ENCODE data around the gene MCF2L. TPM values are rescaled to one million over a fixed set of nuclear protein-coding genes. Genes with fewer than 3 reads are reported as not detected.

The MCF2L gene
- total RNA-seq, 2 donors from 2014 or later = 0.56 to 0.74 TPM

GRCh38 chr13:112983428-112984196 is 14.6 kb downstream of the MCF2L start:
- ATAC-seq (no peak), DNase-seq (ENCODE audit: low spot score) (no peak)
- Mint-ChIP-seq H3K4me3 (no peak overlapping the region), H3K4me1 (ENCODE audit: low read depth in 2 of 2) (no peaks in the 10 kb centered on the region), H3K27me3 (no peaks in the 10 kb centered on the region), H3K9me3 (no peaks in the 10 kb centered on the region), H3K36me3 (no peaks in the 10 kb centered on the region), H3K27ac (no peak overlapping the region)

GRCh38 chr13:112984501-112984900 is 15.5 kb downstream of the MCF2L start:
- Mint-ChIP-seq H3K27ac (no peak overlapping the region), H3K9me3 (no peaks in the 10 kb centered on the region), H3K4me1 (ENCODE audit: low read depth in 2 of 2) (no peaks in the 10 kb centered on the region), H3K4me3 (no peak overlapping the region), H3K27me3 (no peaks in the 10 kb centered on the region), H3K36me3 (no peaks in the 10 kb centered on the region)
- DNase-seq (ENCODE audit: low spot score) = no peak
- no peak for ATAC-seq

- no peak overlapping the region for H3K4me3 Mint-ChIP-seq
- H3K27me3 Mint-ChIP-seq = no peaks in the 10 kb centered on the region
- H3K9me3 Mint-ChIP-seq = no peaks in the 10 kb centered on the region
- DNase-seq (ENCODE audit: low spot score) (no peak), ATAC-seq (no peak)
- no peaks in the 10 kb centered on the region for H3K36me3 Mint-ChIP-seq
- no peaks in the 10 kb centered on the region for H3K4me1 Mint-ChIP-seq (ENCODE audit: low read depth in 2 of 2)
- H3K27ac Mint-ChIP-seq = no peak overlapping the region
Observed at GRCh38 chr13:112984954-112985802, 16.2 kb downstream of the MCF2L start.

- H3K27me3 Mint-ChIP-seq = no peaks in the 10 kb centered on the region
- DNase-seq (ENCODE audit: low spot score) (no peak), ATAC-seq (no peak)
- no peaks in the 10 kb centered on the region for H3K36me3 Mint-ChIP-seq
- no peak overlapping the region for H3K27ac Mint-ChIP-seq
- no peaks in the 10 kb centered on the region for H3K4me1 Mint-ChIP-seq (ENCODE audit: low read depth in 2 of 2)
- H3K9me3 Mint-ChIP-seq = no peaks in the 10 kb centered on the region
- no peak overlapping the region for H3K4me3 Mint-ChIP-seq
Observed at GRCh38 chr13:112985803-112986408, 16.9 kb downstream of the MCF2L start.

- H3K27ac Mint-ChIP-seq = no peak overlapping the region
- H3K27me3 Mint-ChIP-seq = no peaks in the 10 kb centered on the region
Observed at GRCh38 chr13:112986470-112986869, 17.5 kb downstream of the MCF2L start.

GRCh38 chr13:112986946-112987681 is 18.1 kb downstream of the MCF2L start:
- DNase-seq (ENCODE audit: low spot score) (no peak), ATAC-seq (no peak)
- Mint-ChIP-seq H3K4me1 (ENCODE audit: low read depth in 2 of 2) (no peaks in the 10 kb centered on the region), H3K9me3 (no peaks in the 10 kb centered on the region), H3K27me3 (no peaks in the 10 kb centered on the region), H3K4me3 (no peak overlapping the region), H3K27ac (no peak overlapping the region), H3K36me3 (no peaks in the 10 kb centered on the region)

More at GRCh38 chr13:112986470-112986869, 17.5 kb downstream of the MCF2L start:
- H3K4me1 Mint-ChIP-seq (ENCODE audit: low read depth in 2 of 2) = no peaks in the 10 kb centered on the region
- ATAC-seq (no peak), DNase-seq (ENCODE audit: low spot score) (no peak)
- H3K9me3 Mint-ChIP-seq = no peaks in the 10 kb centered on the region
- no peak overlapping the region for H3K4me3 Mint-ChIP-seq
- no peaks in the 10 kb centered on the region for H3K36me3 Mint-ChIP-seq

- no peaks in the 10 kb centered on the region for H3K36me3 Mint-ChIP-seq
- no peak overlapping the region for H3K27ac Mint-ChIP-seq
- no peak overlapping the region for H3K4me3 Mint-ChIP-seq
- H3K4me1 Mint-ChIP-seq (ENCODE audit: low read depth in 2 of 2) = no peaks in the 10 kb centered on the region
- no peaks in the 10 kb centered on the region for H3K9me3 Mint-ChIP-seq
- H3K27me3 Mint-ChIP-seq = no peaks in the 10 kb centered on the region
- DNase-seq (ENCODE audit: low spot score) (no peak), ATAC-seq (peak in 1 of 2 donors; percentile 8)
Observed at GRCh38 chr13:112987682-112988024, 18.6 kb downstream of the MCF2L start.

- no peaks in the 10 kb centered on the region for H3K4me1 Mint-ChIP-seq (ENCODE audit: low read depth in 2 of 2)
- H3K27me3 Mint-ChIP-seq = peaks cover 0 to 6% of the 10 kb centered on the region in 2 donors
- no peak overlapping the region for H3K27ac Mint-ChIP-seq
- no peak for DNase-seq (ENCODE audit: low spot score)
- no peaks in the 10 kb centered on the region for H3K9me3 Mint-ChIP-seq
- ATAC-seq = no peak
- no peaks in the 10 kb centered on the region for H3K36me3 Mint-ChIP-seq
- H3K4me3 Mint-ChIP-seq = no peak overlapping the region
Observed at GRCh38 chr13:112990783-112991182, 21.8 kb downstream of the MCF2L start.

- no peak overlapping the region for H3K4me3 Mint-ChIP-seq
- no peak for DNase-seq (ENCODE audit: low spot score)
- peaks cover 0 to 6% of the 10 kb centered on the region in 2 donors for H3K27me3 Mint-ChIP-seq
- no peak overlapping the region for H3K27ac Mint-ChIP-seq
- no peaks in the 10 kb centered on the region for H3K36me3 Mint-ChIP-seq
- H3K4me1 Mint-ChIP-seq (ENCODE audit: low read depth in 2 of 2) = no peaks in the 10 kb centered on the region
- ATAC-seq = no peak
- no peaks in the 10 kb centered on the region for H3K9me3 Mint-ChIP-seq
Observed at GRCh38 chr13:112991609-112992008, 22.6 kb downstream of the MCF2L start.

GRCh38 chr13:112992931-112993680 is 24.1 kb downstream of the MCF2L start:
- no peak for DNase-seq (ENCODE audit: low spot score)
- no peak for ATAC-seq
- H3K27ac Mint-ChIP-seq = no peak overlapping the region
- H3K36me3 Mint-ChIP-seq = no peaks in the 10 kb centered on the region
- H3K4me3 Mint-ChIP-seq = no peak overlapping the region
- no peaks in the 10 kb centered on the region for H3K4me1 Mint-ChIP-seq (ENCODE audit: low read depth in 2 of 2)
- H3K9me3 Mint-ChIP-seq = no peaks in the 10 kb centered on the region
- peaks cover 0 to 8% of the 10 kb centered on the region in 2 donors for H3K27me3 Mint-ChIP-seq

- ATAC-seq (no peak), DNase-seq (ENCODE audit: low spot score) (no peak)
- Mint-ChIP-seq H3K4me1 (ENCODE audit: low read depth in 2 of 2) (no peaks in the 10 kb centered on the region), H3K27ac (no peak overlapping the region), H3K36me3 (no peaks in the 10 kb centered on the region), H3K9me3 (no peaks in the 10 kb centered on the region), H3K27me3 (peaks cover 0 to 12% of the 10 kb centered on the region in 2 donors), H3K4me3 (no peak overlapping the region)
Observed at GRCh38 chr13:112994084-112994780, 25.2 kb downstream of the MCF2L start.

- DNase-seq (ENCODE audit: low spot score) (no peak), ATAC-seq (no peak)
- no peak overlapping the region for H3K27ac Mint-ChIP-seq
- no peaks in the 10 kb centered on the region for H3K4me1 Mint-ChIP-seq (ENCODE audit: low read depth in 2 of 2)
- H3K27me3 Mint-ChIP-seq = peaks cover 0 to 17% of the 10 kb centered on the region in 2 donors
- no peak overlapping the region for H3K4me3 Mint-ChIP-seq
- H3K36me3 Mint-ChIP-seq = no peaks in the 10 kb centered on the region
- no peaks in the 10 kb centered on the region for H3K9me3 Mint-ChIP-seq
Observed at GRCh38 chr13:112994781-112995355, 25.9 kb downstream of the MCF2L start.
